H9 (cell line): ENCODE measurements around the gene ANP32B. TPM values are rescaled to one million over a fixed set of nuclear protein-coding genes. Genes with fewer than 3 reads are reported as not detected.

ENCODE experiments used
- DNase-seq: peaks from one replicate; pipeline ENCODE4 v3.0.0-alpha.2; 2017
- H2AFZ ChIP-seq: one replicate; pipeline ENCODE4 v1.6.1; 2013; ENCODE audit warnings: mild to moderate bottlenecking, low read length, control low read depth, moderate library complexity
- H2AK5ac ChIP-seq: 2 replicates; pipeline ENCODE4 v1.6.1; 2013; ENCODE audit warnings: low read length, control low read depth, mixed read lengths; ENCODE audit not compliant: insufficient read length
- H2BK120ac ChIP-seq: one replicate; pipeline ENCODE4 v1.6.1; 2013; ENCODE audit warnings: low read depth, mild to moderate bottlenecking, low read length, control low read depth, inconsistent platforms; ENCODE audit not compliant: poor library complexity, severe bottlenecking
- H2BK12ac ChIP-seq: 2 replicates; pipeline ENCODE4 v1.6.1; 2013; ENCODE audit warnings: low read length, control low read depth, mixed read lengths, low read depth; ENCODE audit not compliant: insufficient read length
- H2BK15ac ChIP-seq: 2 replicates; pipeline ENCODE4 v1.6.1; 2013; ENCODE audit warnings: low read depth, low read length, control low read depth
- H2BK20ac ChIP-seq: one replicate; pipeline ENCODE4 v1.6.1; 2013; ENCODE audit warnings: low read depth, mild to moderate bottlenecking, low read length, control low read depth, inconsistent platforms; ENCODE audit not compliant: poor library complexity, severe bottlenecking
- H2BK5ac ChIP-seq: 2 replicates; pipeline ENCODE4 v1.6.1; 2013; ENCODE audit warnings: low read length, control low read depth, mixed read lengths; ENCODE audit not compliant: insufficient read length
- H3K14ac ChIP-seq: 2 replicates; pipeline ENCODE4 v1.6.1; 2013; ENCODE audit warnings: low read length, control low read depth; ENCODE audit not compliant: insufficient read depth
- H3K18ac ChIP-seq: 2 replicates; pipeline ENCODE4 v1.6.1; 2013; ENCODE audit warnings: low read depth, mild to moderate bottlenecking, mixed read lengths, low read length, control low read depth; ENCODE audit not compliant: insufficient read length
- H3K23ac ChIP-seq: 2 replicates; pipeline ENCODE4 v1.6.1; 2013; ENCODE audit warnings: low read length, control low read depth, mixed read lengths, low read depth; ENCODE audit not compliant: insufficient read length
- H3K23me2 ChIP-seq: 2 replicates; pipeline ENCODE4 v1.6.1; 2013; ENCODE audit warnings: low read depth, mild to moderate bottlenecking, mixed read lengths, low read length, control low read depth; ENCODE audit not compliant: insufficient read length, poor library complexity, severe bottlenecking
- H3K27ac ChIP-seq: 2 replicates; pipeline ENCODE4 v1.5.1; 2013; ENCODE audit warnings: low read length, control low read depth, mixed read lengths, low read depth; ENCODE audit not compliant: insufficient read length
- H3K27me3 ChIP-seq: 2 replicates; pipeline ENCODE4 v1.6.1; 2013; ENCODE audit warnings: low read length, control low read depth, inconsistent platforms; ENCODE audit not compliant: insufficient read depth
- H3K4ac ChIP-seq: 2 replicates; pipeline ENCODE4 v1.6.1; 2013; ENCODE audit warnings: low read depth, mild to moderate bottlenecking, control low read depth, inconsistent platforms, low read length, moderate library complexity
- H3K4me1 ChIP-seq: 2 replicates; pipeline ENCODE4 v1.6.1; 2013; ENCODE audit warnings: low read length, control low read depth, inconsistent platforms; ENCODE audit not compliant: insufficient read depth
- H3K4me2 ChIP-seq: 2 replicates; pipeline ENCODE4 v1.6.1; 2013; ENCODE audit warnings: low read length, control low read depth, mixed read lengths; ENCODE audit not compliant: insufficient read length, insufficient read depth
- H3K56ac ChIP-seq: 2 replicates; pipeline ENCODE4 v1.6.1; 2013; ENCODE audit warnings: low read depth, mild to moderate bottlenecking, mixed read lengths, low read length, control low read depth; ENCODE audit not compliant: insufficient read length
- H3K79me1 ChIP-seq: 2 replicates; pipeline ENCODE4 v1.6.1; 2013; ENCODE audit warnings: low read depth, mild to moderate bottlenecking, moderate library complexity, low read length, control low read depth, inconsistent platforms; ENCODE audit not compliant: insufficient read depth, poor library complexity, severe bottlenecking
- H3K79me2 ChIP-seq: 2 replicates; pipeline ENCODE4 v1.6.1; 2013; ENCODE audit warnings: low read length, control low read depth, inconsistent platforms; ENCODE audit not compliant: insufficient read depth
- H3K9ac ChIP-seq: 2 replicates; pipeline ENCODE4 v1.6.1; 2013; ENCODE audit warnings: low read length, control low read depth, mixed read lengths; ENCODE audit not compliant: insufficient read length; ENCODE audit errors: extremely low read depth
- H3K9me3 ChIP-seq: one replicate; pipeline ENCODE4 v1.6.1; 2013; ENCODE audit warnings: low read depth, low read length, inconsistent platforms; ENCODE audit not compliant: control insufficient read depth
- H3T11ph ChIP-seq: one replicate; pipeline ENCODE4 v1.6.1; 2013; ENCODE audit warnings: mild to moderate bottlenecking, low read length, control low read depth, inconsistent platforms
- H4K20me1 ChIP-seq: one replicate; pipeline ENCODE4 v1.6.1; 2013; ENCODE audit not compliant: control insufficient read depth, insufficient read length, insufficient read depth
- H4K5ac ChIP-seq: 2 replicates; pipeline ENCODE4 v1.6.1; 2013; ENCODE audit warnings: low read depth, mild to moderate bottlenecking, mixed read lengths, low read length, control low read depth; ENCODE audit not compliant: insufficient read length
- H4K8ac ChIP-seq: replicated peaks from 2 replicates; pipeline ENCODE4 v1.6.1; 2013; ENCODE audit warnings: low read length, control low read depth, mixed read lengths, low read depth; ENCODE audit not compliant: insufficient read length
- H4K91ac ChIP-seq: 2 replicates; pipeline ENCODE4 v1.6.1; 2013; ENCODE audit warnings: low read depth, mild to moderate bottlenecking, moderate library complexity, mixed read lengths, low read length, control low read depth; ENCODE audit not compliant: insufficient read length
- H3K27ac Mint-ChIP-seq, 3 experiments: 2 replicates in 2 of 3; 3 replicates in 1 of 3; pipeline ENCODE4 v1.8.0; 2020 to 2021; ENCODE audit warnings: mixed read lengths in 3 of 3, mild to moderate bottlenecking in 1 of 3, moderate library complexity in 1 of 3
- H3K27me3 Mint-ChIP-seq: 2 replicates; pipeline ENCODE4 v1.8.0; 2021; ENCODE audit warnings: low read depth, mild to moderate bottlenecking, moderate library complexity, mixed read lengths
- H3K36me3 Mint-ChIP-seq, 3 experiments: 2 replicates in 2 of 3; 3 replicates in 1 of 3; pipeline ENCODE4 v1.8.0; 2020 to 2021; ENCODE audit warnings: low read depth in 3 of 3, mixed read lengths in 3 of 3; ENCODE audit not compliant: insufficient read depth in 1 of 3
- H3K4me1 Mint-ChIP-seq, 2 experiments: 2 replicates each; pipeline ENCODE4 v1.8.0; 2020; ENCODE audit warnings: mixed read lengths in 2 of 2
- H3K4me3 Mint-ChIP-seq, 2 experiments: 2 replicates in 1 of 2; 3 replicates in 1 of 2; pipeline ENCODE4 v1.8.0; 2020 to 2021; ENCODE audit warnings: mild to moderate bottlenecking in 2 of 2, mixed read lengths in 2 of 2, moderate library complexity in 1 of 2
- H3K9me3 Mint-ChIP-seq, 2 experiments: 2 replicates in 1 of 2; 3 replicates in 1 of 2; pipeline ENCODE4 v1.8.0; 2020; ENCODE audit warnings: mild to moderate bottlenecking in 2 of 2, mixed read lengths in 2 of 2, moderate library complexity in 1 of 2
- CTCF ChIP-seq: fragments of 200-600 bp; sonication (generic); conservative IDR thresholded peaks from 3 replicates; pipeline ENCODE4 v1.8.0; 2021; ENCODE audit warnings: antibody characterized with exemption, mild to moderate bottlenecking
- WGBS: extraction: QIAGEN DNeasy Blood & Tissue Kit; methylation state at CpG from one replicate; pipeline ENCODE4 v1.1.7; 2013; ENCODE audit warnings: missing lambda C conversion rate, low lambda C conversion rate, mixed read lengths; ENCODE audit not compliant: insufficient read length; ENCODE audit errors: extremely low coverage; 5-methylcytosine and 5-hydroxymethylcytosine counted together
- total RNA-seq: library from RNA; stranded (reverse); gene quantifications from 2 replicates; pipeline ENCODE4 v1.2.1, GENCODE V29; 2021

Gene ANP32B
- total RNA-seq, 1 experiment from 2014 or later, result 91.6 TPM

GRCh38 chr9:97966493-97966892, 16.6 kb upstream of the ANP32B start:
- DNase-seq, result peak; percentile 41
- Histone ChIP-seq H2AK5ac (no peak overlapping the region), H3K79me2 (no peaks in the 10 kb centered on the region), H4K91ac (no peak overlapping the region), H3K56ac (no peak overlapping the region), H3K9me3 (no peaks in the 10 kb centered on the region), H4K5ac (no peak overlapping the region), H3K4me2 (no peak overlapping the region), H3K27ac (no peak overlapping the region), H3K9ac (no peak overlapping the region), H3K4ac (no peak overlapping the region), H3K79me1 (no peaks in the 10 kb centered on the region), H3K14ac (no peak overlapping the region), H3K23me2 (no peaks in the 10 kb centered on the region), H3K27me3 (peaks cover 2% of the 10 kb centered on the region; the same call in 1 of the 2 replicates), H3T11ph (no peak overlapping the region), H4K20me1 (no peaks in the 10 kb centered on the region), H3K23ac (no peak overlapping the region), H3K18ac (no peak overlapping the region), H2BK120ac (no peak overlapping the region), H2BK20ac (no peak overlapping the region), H3K4me1 (no peaks in the 10 kb centered on the region), H2BK5ac (no peak overlapping the region), H4K8ac (no peak overlapping the region), H2BK15ac (no peak overlapping the region), H2BK12ac (no peak overlapping the region), H2AFZ (no peak overlapping the region)
- Mint-ChIP-seq H3K4me1 (peaks cover 0 to 5% of the 10 kb centered on the region in 2 experiments; a peak in 2 of 4 replicates), H3K36me3 (no peaks in the 10 kb centered on the region), H3K27me3 (peaks cover 93% of the 10 kb centered on the region), H3K27ac (no peak overlapping the region), H3K9me3 (no peaks in the 10 kb centered on the region), H3K4me3 (no peak overlapping the region)
- no peak for TF ChIP-seq CTCF
- no CpG with 5 or more reads among the region's 1 CpG for WGBS
